Suppressor macrophage treated with lipopolysaccharide for 4 hours (primary cell): ENCODE measurements around the gene TMEM272.

Source experiments
- DNase-seq: peaks from one replicate; pipeline ENCODE4 v3.0.0-alpha.2; 2020

Gene TMEM272

GRCh38 chr13:51849145-51850101, 4.4 kb upstream of the TMEM272 start:
- peak; percentile 68 for DNase-seq

DNA sequence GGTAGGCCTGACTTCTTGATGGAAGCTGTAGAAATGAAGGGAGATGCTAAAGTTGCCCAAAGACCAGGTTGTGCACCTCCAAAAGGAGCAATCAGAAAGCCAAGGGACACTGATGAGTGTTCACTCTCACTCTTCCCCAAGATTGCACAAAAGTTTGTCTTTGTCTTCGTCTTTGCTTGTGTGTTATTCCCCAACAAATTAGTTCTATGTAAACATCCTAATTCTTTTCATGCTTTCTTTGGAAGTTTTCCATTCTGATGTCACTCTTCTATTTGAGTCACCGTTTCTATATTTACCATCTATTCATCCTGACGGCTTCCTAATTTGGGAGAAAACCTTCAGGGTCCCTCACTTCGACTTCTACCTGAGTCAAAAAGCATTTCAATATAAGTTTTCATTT, 3.7 kb upstream of the TMEM272 start:
- DNase-seq: no peak

- no peak for DNase-seq
These were observed 1.8 kb upstream of the TMEM272 start for GRCh38 chr13:51846756-51847155.

DNA sequence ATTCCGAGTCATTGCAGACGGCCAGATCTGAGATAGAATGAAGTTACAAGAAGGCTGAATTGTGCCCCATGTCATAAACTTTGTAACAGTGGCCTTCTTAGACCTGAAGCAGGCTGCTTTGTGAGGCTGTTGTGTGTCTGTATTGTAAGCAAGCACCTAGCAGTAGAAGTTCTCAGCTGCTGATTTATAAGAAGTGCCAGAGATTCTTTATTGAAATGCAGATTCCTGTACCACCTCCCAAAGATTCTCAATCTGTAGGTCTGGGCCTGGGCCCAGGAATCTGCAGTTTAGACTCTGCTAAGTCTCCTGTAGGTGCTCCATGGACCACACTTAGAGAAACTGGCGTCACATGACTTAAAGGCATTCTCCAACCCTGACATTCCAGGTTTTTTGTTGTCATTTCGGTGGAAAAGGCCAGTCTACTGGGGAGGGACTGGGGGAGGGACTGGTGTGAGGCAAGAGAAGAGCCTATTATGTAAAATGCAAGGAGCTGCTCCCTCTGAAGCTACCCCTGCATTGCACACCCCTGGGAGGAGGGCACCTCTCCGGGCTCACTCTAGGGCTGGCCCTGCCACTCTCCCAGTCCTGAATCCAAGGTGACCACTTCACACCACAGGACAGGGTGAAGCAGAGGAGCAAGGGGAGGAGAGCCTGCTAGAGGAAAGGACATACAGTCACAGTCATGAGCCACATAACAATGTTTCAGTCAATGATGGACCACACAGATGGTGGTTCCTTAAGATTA, 769 bp upstream of the TMEM272 start:
- DNase-seq: no peak

DNA sequence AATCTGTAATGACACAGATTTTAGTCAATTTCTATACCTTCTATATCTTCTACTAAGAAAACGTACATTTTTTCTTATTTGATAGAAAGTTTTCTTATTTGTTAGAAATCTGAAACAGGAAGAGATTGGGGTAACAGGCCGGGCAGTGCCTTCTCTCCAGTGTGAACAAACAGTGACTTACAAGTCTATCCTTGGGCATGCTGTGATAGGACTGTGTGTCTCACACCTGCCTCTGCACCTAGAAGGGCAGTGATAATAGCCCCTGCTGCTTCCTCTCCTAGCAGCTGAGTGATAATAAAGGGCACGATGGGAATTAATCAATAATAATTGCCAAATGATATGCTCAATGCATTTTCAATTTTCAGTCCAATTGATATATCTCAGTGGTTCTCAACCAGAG, 1.4 kb downstream of the TMEM272 start:
- no peak for DNase-seq

- no peak for DNase-seq
These were observed 3.2 kb downstream of the TMEM272 start for GRCh38 chr13:51841732-51842131.

- DNase-seq: no peak
These were observed 4.1 kb downstream of the TMEM272 start for GRCh38 chr13:51840917-51841316.

- DNase-seq: no peak
These were observed 5.1 kb downstream of the TMEM272 start for GRCh38 chr13:51839711-51840540.

GRCh38 chr13:51838240-51838846, 6.6 kb downstream of the TMEM272 start:
- DNase-seq: no peak

- no peak for DNase-seq
These were observed 8.0 kb downstream of the TMEM272 start for GRCh38 chr13:51837016-51837415.

DNA sequence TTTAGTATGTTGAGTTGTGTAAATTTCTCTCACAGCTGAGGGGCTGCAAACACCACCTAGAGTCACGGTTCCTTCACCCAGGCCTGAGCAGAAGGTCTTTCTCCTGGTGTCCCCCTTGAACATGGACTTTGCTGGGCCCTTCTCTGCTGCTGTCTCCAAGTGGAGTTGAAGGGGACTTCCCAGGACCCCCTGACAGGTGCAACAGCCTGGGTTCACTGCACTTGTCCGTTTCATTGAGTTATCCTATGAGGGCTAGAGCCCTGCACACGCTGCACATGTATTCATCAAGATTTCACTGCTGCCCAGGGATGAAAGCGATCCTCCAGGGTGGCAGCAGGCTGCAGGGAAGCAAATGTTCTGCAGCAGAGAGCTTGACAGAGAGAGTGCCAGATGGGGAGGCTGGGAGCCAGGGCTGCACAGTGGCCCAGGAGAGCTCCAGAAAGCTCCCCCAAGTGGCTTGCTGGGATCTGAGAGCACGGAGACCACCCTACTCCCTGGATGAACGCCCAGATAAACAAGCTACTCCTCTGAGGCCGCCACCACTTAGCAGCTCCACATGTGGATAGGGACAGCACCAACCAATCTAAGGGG, 10.3 kb downstream of the TMEM272 start:
- DNase-seq: no peak

DNA sequence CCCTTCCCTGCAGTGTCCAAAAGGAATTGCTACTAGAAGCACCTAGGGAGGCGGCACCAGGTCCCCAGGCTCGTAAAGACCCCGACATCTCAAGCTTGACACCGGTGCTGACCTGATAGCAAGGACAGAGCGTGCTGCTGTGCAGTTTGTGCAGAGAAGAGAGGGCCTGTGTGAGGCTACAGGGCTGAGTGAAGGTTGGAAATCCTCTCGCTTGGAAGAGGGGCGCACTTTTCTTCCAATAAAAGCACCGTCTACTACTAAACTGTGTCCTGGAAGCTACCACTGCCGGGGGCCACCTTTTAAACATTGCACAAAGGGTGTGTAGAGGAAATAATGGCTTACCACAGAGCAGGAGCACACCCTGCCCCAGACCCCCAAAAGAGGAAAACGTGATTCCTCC, 11.0 kb downstream of the TMEM272 start:
- DNase-seq: no peak

- peak; percentile 80 for DNase-seq
These were observed 12.4 kb downstream of the TMEM272 start for GRCh38 chr13:51832471-51833152.

- DNase-seq: no peak
These were observed 13.5 kb downstream of the TMEM272 start for GRCh38 chr13:51831519-51831918.

- DNase-seq: no peak
These were observed 15.4 kb downstream of the TMEM272 start for GRCh38 chr13:51829568-51829899.

DNA sequence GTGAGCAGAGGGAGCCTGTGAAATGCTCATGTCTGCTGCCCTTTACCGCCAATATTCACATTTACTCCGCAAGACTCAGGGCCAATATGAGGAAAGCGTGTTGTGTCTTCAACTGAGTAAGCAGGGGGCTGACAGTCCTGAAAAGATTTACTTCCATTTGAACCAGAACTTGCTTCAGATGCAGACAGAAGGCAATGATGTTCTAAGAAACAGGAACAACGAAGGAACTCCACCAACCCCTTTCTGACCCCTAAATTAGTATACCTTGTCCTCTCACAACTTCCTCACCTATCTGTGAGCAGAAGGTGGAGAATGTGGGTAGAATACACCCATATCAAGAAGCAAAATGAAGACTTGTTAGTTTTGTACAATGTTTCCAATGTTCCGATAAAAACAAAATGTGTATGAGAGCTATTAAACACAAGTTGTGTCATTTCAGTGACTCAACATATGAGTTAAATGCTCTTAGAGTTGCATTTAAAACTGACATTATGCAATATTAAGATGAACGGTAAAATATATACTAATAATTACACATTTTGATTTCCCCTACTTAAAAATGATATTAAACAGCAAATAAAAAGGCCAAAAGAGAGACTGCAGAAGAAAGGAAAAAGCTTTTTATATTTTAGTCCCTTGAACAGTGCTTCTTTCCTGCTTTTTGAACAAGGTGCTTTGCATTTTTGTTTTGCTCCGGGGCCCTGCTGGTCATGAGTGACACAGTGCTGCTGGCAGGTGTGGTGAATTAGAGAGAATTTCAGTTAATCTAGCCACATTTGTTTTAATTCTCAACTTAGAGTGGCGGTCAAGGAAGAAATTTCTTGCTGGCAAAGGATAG, 16.0 kb downstream of the TMEM272 start:
- peak; percentile 49 for DNase-seq

- peak; percentile 40 for DNase-seq
These were observed 17.7 kb downstream of the TMEM272 start for GRCh38 chr13:51827254-51827653.

DNA sequence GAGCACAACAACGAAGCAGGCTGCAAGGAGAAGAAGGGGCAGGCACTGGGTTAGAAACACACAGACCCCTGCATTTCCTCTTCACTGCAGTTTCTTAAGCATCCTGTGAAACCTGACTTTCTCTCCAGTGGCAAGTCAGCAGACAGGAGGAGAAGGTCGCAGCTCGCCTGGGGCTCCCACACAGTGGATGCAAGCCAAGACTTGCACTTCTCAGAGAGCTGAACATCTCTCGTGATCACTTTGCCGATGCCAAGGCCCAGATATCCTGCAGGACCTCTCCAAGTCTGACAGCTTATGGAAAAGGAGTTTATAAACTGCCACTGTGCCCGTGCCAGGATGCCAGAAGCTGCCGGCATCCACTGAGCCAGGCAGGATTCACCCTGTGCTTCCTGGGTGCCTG, 18.4 kb downstream of the TMEM272 start:
- peak; percentile 29 for DNase-seq

- DNase-seq: no peak
These were observed 19.2 kb downstream of the TMEM272 start for GRCh38 chr13:51825681-51826254.

DNA sequence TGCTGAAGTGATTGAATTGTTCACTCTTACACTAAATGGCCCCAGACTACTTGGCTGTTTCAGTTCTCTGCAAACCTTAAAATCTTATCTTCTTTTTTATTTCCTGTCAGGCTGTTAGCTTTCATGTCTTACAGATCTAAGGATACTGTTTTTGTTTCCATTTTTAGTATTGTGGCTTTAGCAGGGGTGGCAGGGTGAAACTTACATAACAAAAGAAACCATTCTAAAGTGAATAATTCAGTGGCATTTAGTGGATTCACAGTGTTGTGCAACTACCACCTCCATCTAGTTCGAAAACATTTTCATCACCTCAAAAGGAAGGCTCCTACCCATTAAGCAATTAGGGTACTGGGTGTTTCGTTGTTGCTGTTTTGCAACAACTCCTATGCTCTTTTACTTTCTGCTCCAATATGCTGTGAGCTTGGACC, 19.8 kb downstream of the TMEM272 start:
- peak; percentile 89 for DNase-seq
